ENCODE results near the gene OGFR.

OGFR gene

GRCh38 chr20:62827311-62828038, 22.8 kb downstream of the OGFR start:
- no peak for DNase-seq

DNA sequence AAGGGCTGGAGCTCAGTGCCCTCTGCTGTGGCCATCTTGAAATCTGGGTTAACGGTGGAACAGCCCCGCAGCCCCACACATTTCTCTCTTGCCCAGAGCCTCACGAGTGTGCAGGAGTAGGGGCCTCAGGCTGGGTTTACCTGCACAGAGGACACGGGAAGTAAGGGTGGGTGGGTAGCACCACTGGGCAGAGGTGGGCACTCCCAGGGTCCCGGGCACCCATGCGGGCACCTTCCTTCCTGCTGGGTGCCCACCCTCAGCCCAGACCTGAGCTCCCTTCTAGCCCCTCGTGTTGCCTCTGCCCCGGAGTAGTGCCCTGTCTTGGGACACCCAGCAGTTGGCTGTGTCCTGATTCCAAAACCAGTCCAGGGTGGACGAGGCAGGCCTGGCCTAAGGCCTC, 23.4 kb downstream of the OGFR start:
- DNase-seq, result no peak

DNA sequence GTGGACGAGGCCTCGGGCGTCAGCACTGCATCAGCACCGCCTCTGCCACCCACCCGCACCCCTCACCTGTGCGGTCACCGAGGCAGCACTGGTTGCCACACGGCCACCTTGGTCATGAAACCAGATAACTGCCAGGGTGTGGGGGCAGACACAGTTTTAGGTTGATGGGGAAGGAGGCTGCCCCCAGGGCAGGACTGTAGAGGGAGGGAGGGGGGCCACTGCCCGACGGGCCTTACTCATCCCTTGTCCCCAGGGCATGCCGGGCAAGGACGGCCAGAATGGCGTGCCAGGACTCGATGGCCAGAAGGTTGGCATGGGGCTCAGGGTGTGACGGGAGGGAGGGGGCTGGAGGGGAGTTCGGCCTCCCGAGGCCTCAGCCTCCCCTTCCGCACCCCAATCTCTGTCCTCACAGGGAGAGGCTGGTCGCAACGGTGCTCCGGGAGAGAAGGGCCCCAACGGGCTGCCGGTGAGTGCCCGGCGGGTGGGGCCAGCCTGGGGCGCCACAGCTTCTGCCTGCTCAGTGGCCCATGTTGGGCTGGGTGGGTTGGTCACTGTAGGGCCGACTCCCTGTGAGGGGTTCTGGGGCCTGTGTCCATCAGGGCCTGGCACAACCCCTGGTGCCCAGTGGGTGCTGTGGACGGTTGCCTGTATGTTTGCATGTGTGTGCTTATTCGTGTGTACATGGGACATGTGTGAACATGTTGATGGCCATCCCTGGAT, 24.0 kb downstream of the OGFR start:
- no peak for DNase-seq

DNA sequence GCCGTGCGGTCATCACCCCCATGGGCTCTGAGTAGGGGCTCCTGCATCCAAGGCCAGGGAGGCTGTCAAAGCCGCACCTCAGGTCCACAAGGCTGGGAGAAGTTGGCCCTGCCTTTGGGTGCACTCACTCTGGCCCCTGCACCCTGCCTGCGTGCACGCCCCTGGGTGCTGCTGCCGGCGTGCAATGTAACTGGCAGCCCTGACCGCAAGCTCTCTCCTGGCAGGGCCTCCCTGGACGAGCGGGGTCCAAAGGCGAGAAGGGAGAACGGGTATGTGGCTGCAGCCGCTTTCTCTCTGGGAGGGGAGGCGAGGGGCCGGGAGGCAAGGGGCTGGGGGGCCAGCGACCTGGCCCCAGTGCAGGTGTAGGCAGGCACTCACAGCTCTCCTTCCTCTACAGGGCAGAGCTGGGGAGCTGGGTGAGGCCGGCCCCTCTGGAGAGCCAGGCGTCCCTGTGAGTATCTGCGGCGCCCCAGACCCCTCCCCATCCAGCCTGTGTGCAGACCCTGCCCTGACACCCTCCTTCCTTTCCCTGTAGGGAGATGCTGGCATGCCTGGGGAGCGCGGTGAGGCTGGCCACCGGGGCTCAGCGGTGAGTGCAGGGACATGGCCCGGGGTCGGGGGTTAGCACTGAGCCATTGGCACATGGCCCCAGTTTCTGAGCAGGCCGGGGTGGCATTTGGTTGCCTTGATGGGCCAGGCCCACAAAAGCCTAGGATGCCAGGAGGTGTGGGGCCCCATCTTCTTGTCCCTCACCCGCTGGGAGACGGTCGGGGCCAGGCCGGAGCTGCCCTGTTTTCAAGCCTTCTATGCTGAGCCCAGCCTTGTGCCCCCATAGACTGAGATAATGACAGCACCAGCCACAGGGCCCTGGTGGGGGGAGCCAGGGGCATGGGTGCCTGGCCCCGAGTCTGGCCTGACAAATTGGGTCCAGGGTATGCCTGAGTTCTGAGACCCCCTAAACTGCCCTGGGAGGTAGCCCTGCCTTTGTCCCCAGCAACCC, 24.9 kb downstream of the OGFR start:
- DNase-seq, result no peak

DNA sequence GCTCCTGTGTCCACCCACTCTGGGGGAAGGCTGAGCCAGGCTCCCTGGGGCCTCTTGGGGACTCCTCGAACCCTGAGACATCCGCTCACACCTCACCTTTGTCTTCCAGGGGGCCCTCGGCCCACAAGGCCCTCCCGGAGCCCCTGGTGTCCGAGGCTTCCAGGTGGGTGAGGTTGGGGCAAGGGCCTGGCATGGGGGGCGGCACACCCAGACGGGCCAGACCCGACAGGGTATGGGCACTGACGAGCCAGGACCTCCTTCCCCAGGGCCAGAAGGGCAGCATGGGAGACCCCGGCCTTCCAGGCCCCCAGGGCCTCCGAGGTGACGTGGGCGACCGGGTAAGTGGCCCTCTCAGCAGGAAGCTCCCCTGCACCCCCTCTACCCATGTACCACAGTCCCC, 25.6 kb downstream of the OGFR start:
- DNase-seq, result no peak

DNA sequence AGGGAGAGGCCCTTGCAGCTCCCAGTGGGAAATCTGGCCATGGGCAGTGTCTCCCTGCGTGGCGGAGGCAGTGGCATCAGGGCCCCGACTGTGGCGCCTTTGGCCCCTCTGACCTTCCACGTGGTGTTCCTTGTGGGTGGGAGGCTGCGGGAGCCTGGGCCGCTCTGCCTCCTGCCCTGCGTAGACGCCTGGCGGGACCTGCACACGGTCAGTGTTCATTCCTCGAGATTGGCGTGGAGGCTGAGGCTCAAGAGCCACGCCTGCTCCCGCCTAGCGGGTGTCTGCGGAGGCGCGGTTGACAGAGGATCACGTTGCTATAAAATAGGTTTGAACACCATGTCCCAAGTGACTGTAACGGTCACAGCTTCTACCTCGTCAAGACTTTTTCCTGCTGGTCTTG, 26.2 kb downstream of the OGFR start:
- no peak for DNase-seq

GRCh38 chr20:62831361-62831788, 26.7 kb downstream of the OGFR start:
- DNase-seq, result no peak

- DNase-seq, result no peak
These were observed 27.2 kb downstream of the OGFR start for GRCh38 chr20:62831854-62832211.

GRCh38 chr20:62832212-62832922, 27.7 kb downstream of the OGFR start:
- no peak for DNase-seq

- no peak for DNase-seq
These were observed 28.3 kb downstream of the OGFR start for GRCh38 chr20:62832951-62833391.

- no peak for DNase-seq
These were observed 30.5 kb downstream of the OGFR start for GRCh38 chr20:62834967-62835730.

DNA sequence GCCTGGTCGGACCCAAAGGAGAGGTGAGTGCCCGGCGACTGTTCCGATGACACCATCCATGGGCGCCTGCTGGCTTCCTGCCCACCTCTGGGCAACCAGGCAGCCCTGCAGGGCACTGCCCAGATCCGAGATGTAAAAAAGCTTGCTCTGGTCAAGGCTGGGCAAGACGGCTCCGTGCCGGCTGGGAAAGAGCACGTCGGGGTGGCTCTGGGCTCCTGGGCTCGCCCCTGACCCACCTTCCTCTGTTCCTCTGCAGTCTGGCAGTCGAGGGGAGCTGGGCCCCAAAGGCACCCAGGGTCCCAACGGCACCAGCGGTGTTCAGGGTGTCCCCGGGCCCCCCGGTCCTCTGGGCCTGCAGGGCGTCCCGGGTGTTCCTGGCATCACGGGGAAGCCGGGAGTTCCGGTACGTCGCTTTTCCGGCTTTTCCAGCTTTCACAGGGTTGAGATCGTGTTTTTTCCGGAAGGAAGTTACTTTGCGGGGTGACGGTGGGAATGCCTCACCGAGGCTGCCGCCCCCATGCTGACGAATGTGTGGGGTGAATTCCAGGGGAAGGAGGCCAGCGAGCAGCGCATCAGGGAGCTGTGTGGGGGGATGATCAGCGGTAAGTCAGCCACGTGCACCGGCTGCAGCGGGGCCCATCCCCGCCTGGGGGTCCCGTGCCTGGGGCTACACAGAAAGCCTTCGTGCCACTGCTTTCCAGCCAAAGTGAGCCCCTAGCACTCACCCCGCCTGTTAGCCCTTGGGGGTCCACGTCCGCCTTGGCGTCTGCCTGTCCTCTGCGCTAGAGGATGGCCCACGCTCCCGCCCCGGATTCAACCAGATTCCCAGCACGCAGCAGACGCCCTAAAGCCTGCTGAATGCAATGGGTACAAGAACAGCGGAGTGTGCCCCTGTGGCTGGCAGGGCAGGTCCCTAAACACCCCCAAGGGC, 31.6 kb downstream of the OGFR start:
- no peak for DNase-seq

DNA sequence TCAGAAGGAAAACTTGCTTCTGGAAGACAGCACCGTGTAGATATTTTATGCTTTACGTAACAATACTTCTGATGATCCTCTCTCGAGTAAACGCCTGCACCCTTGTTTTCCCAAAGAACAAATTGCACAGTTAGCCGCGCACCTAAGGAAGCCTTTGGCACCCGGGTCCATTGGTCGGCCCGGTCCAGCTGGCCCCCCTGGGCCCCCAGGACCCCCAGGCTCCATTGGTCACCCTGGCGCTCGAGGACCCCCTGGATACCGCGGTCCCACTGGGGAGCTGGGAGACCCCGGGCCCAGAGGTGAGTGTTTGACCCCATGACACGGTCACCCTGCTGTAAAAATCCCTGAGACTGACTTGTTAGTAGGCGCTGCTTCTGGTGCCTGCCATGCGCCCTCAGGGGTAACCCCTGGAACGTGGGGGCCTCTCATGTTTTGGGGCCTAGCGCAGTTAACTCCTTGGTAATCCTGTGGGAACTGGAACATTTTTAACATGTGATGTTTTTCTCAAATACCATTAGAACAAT, 32.4 kb downstream of the OGFR start:
- no peak for DNase-seq

- no peak for DNase-seq
These were observed 33.1 kb downstream of the OGFR start for GRCh38 chr20:62837790-62838127.

- DNase-seq, result no peak
These were observed 33.7 kb downstream of the OGFR start for GRCh38 chr20:62838128-62838891.

DNA sequence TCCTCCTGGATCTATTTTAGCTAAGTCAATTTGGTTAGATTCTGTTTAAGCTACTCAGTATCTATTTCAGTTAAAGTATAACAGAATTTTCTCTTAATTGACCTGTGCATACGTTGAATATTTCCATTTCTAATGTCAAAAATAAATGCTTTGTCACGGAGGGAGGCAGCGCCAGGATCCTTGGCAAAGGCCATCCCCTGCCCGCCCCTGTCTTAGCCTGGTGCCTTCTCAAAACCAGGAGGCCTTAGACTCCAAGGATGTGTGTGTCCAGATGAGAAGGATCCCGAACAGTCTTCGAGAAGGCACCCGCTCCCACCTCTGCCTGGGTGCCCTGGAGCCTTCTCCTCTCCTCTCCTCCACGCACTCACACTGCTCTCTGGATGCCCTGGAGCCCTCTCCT, 34.6 kb downstream of the OGFR start:
- DNase-seq, result no peak

GRCh38 chr20:62839816-62840215, 35.2 kb downstream of the OGFR start:
- DNase-seq, result no peak

- DNase-seq, result no peak
These were observed 35.9 kb downstream of the OGFR start for GRCh38 chr20:62840244-62841197.

Measured in activated gamma-delta T cell (primary cell).